ENCODE data around the gene PRDM11.

GRCh38 chr11:45223496-45223895 lies 77.1 kb downstream of the PRDM11 start:
- no peak for TF ChIP-seq CTCF (IDR thresholded peaks at IDR 0.05; ENCODE audit: low read length)
- no peak for TF ChIP-seq EZH2 (IDR thresholded peaks at IDR 0.05; ENCODE audit: borderline replicate concordance, low read length)

Data from OCI-LY1 (cell line).